H1 (cell line): Measurements from ENCODE around the gene CERCAM. TPM values are rescaled to one million over a fixed set of nuclear protein-coding genes. Genes with fewer than 3 reads are reported as not detected.

Experiments
- ASH2L ChIP-seq: fragments of 200-600, 300-600 bp; sonication (generic); IDR thresholded peaks from one replicate; pipeline ENCODE4 v1.7.1; 2017; ENCODE audit warnings: low read length
- CBX5 ChIP-seq: fragments of 300-800, 300-1000 bp; sonication (generic); IDR thresholded peaks from 2 replicates; pipeline ENCODE4 v1.7.1; 2016; ENCODE audit warnings: antibody characterized with exemption, low read length, low read depth
- POU5F1 ChIP-seq: IDR thresholded peaks from 2 replicates; pipeline ENCODE4 v1.6.1; 2011; ENCODE audit warnings: low read depth, mild to moderate bottlenecking, low read length, moderate library complexity
- RBBP5 ChIP-seq: IDR thresholded peaks from 2 replicates; pipeline ENCODE4 v1.7.1; 2012; ENCODE audit warnings: low read depth, mild to moderate bottlenecking, inconsistent platforms, low read length, moderate library complexity, borderline replicate concordance
- SUZ12 ChIP-seq: fragments of 200-600 bp; sonication (generic); IDR thresholded peaks from 2 replicates; pipeline ENCODE4 v1.6.1; 2012; ENCODE audit warnings: mild to moderate bottlenecking, inconsistent platforms, low read length, moderate library complexity, mixed read lengths
- polyA plus RNA-seq, 7 experiments: library from polyadenylated mRNA; depleted of rRNA in 3 of 7; stranded (reverse) in 5 of 7; unstranded in 2 of 7; fragments of >200 nt in 5 of 7; fragments of 200-250 nt in 2 of 7; gene quantifications; 1 replicate in 5 of 7; 2 replicates in 1 of 7; 4 replicates in 1 of 7; pipeline versions ENCODE4 v1.2.1 to v1.2.3, GENCODE V29; 2011 to 2013; ENCODE audit warnings: missing spikeins in 2 of 7, mixed read lengths in 2 of 7
- total RNA-seq: library from RNA; stranded (reverse); fragmentation: NEBNext Ultra II Directional; extraction: Animal tissue kit (Norgen Biotek cat#: 25700); gene quantifications from 2 replicates; pipeline ENCODE4 v1.2.1, GENCODE V29; 2021
- TF ChIP-seq, protein P1 (sequence below): IDR thresholded peaks from 2 replicates; pipeline ENCODE4 v1.6.1; 2012; ENCODE audit warnings: inconsistent platforms
- TF ChIP-seq, protein P2 (sequence below), 3 experiments: IDR thresholded peaks; 1 replicate in 2 of 3; 2 replicates in 1 of 3; pipeline versions ENCODE4 v1.5.1 to v1.6.1; 2011; ENCODE audit warnings: low read length in 3 of 3, mild to moderate bottlenecking in 3 of 3, inconsistent platforms in 2 of 3, low read depth in 1 of 3, moderate library complexity in 1 of 3; ENCODE audit not compliant: insufficient read depth in 1 of 3; ENCODE audit errors: control extremely low read depth in 1 of 3
- TF ChIP-seq, protein P3 (sequence below): fragments of 300-600 bp; sonication (generic); IDR thresholded peaks from 2 replicates; pipeline ENCODE4 v1.7.1; 2012; ENCODE audit warnings: low read length, moderate library complexity, mild to moderate bottlenecking, inconsistent platforms; ENCODE audit not compliant: insufficient replicate concordance

The CERCAM gene
- total and polyA plus RNA-seq, 2 of the 8 experiments (the other 6 are each of a cell fraction or from before 2014, with no cell fraction given): 3.1 to 5.2 TPM

DNA sequence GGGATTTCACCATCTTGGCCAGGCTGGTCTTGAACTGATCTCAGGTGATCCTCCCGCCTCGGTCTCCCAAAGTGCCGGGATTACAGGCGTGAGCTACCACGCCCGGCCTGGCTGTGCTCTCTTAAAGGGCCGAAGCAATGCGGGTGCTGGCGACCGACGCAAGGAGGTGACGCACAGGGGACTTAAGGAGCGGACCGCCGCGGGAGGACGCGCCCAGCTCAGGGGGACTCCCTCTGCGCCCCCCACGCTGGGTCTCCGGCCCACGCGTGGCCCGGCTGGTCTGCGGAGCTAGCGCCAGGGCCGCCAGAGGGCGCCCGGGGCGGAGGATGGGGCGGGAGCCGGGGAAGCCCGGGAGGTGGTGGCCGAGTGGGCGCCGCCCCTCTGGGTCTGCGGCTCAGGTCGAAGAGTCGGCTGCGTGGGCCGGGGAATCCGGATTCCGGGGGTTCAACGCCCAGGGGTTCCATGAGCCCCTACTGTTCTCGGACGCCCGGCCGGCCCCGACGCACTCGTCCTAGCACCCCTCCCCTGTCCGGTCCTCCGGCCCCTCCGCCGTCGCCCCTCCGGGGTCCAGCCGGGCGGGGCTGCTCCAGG, 502 bp upstream of the CERCAM start (continued):
- TF ChIP-seq ASH2L (peak; percentile 56), CBX5 (no peak), RBBP5 (no peak), POU5F1 (no peak), SUZ12 (peak; percentile 60; the same call in 1 of the 2 replicates)
- TF ChIP-seq, protein P1, sequence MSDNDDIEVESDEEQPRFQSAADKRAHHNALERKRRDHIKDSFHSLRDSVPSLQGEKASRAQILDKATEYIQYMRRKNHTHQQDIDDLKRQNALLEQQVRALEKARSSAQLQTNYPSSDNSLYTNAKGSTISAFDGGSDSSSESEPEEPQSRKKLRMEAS: no peak
- TF ChIP-seq, protein P2, sequence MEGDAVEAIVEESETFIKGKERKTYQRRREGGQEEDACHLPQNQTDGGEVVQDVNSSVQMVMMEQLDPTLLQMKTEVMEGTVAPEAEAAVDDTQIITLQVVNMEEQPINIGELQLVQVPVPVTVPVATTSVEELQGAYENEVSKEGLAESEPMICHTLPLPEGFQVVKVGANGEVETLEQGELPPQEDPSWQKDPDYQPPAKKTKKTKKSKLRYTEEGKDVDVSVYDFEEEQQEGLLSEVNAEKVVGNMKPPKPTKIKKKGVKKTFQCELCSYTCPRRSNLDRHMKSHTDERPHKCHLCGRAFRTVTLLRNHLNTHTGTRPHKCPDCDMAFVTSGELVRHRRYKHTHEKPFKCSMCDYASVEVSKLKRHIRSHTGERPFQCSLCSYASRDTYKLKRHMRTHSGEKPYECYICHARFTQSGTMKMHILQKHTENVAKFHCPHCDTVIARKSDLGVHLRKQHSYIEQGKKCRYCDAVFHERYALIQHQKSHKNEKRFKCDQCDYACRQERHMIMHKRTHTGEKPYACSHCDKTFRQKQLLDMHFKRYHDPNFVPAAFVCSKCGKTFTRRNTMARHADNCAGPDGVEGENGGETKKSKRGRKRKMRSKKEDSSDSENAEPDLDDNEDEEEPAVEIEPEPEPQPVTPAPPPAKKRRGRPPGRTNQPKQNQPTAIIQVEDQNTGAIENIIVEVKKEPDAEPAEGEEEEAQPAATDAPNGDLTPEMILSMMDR (IDR thresholded peaks at IDR 0.05; ENCODE audit: control extremely low read depth in 1 of 3, insufficient read depth in 1 of 3, low read depth in 1 of 3, low read length in 3 of 3): peak in 2 of 3 experiments; percentile 51 to 63; a peak in 3 of 4 replicates
- TF ChIP-seq, protein P3, sequence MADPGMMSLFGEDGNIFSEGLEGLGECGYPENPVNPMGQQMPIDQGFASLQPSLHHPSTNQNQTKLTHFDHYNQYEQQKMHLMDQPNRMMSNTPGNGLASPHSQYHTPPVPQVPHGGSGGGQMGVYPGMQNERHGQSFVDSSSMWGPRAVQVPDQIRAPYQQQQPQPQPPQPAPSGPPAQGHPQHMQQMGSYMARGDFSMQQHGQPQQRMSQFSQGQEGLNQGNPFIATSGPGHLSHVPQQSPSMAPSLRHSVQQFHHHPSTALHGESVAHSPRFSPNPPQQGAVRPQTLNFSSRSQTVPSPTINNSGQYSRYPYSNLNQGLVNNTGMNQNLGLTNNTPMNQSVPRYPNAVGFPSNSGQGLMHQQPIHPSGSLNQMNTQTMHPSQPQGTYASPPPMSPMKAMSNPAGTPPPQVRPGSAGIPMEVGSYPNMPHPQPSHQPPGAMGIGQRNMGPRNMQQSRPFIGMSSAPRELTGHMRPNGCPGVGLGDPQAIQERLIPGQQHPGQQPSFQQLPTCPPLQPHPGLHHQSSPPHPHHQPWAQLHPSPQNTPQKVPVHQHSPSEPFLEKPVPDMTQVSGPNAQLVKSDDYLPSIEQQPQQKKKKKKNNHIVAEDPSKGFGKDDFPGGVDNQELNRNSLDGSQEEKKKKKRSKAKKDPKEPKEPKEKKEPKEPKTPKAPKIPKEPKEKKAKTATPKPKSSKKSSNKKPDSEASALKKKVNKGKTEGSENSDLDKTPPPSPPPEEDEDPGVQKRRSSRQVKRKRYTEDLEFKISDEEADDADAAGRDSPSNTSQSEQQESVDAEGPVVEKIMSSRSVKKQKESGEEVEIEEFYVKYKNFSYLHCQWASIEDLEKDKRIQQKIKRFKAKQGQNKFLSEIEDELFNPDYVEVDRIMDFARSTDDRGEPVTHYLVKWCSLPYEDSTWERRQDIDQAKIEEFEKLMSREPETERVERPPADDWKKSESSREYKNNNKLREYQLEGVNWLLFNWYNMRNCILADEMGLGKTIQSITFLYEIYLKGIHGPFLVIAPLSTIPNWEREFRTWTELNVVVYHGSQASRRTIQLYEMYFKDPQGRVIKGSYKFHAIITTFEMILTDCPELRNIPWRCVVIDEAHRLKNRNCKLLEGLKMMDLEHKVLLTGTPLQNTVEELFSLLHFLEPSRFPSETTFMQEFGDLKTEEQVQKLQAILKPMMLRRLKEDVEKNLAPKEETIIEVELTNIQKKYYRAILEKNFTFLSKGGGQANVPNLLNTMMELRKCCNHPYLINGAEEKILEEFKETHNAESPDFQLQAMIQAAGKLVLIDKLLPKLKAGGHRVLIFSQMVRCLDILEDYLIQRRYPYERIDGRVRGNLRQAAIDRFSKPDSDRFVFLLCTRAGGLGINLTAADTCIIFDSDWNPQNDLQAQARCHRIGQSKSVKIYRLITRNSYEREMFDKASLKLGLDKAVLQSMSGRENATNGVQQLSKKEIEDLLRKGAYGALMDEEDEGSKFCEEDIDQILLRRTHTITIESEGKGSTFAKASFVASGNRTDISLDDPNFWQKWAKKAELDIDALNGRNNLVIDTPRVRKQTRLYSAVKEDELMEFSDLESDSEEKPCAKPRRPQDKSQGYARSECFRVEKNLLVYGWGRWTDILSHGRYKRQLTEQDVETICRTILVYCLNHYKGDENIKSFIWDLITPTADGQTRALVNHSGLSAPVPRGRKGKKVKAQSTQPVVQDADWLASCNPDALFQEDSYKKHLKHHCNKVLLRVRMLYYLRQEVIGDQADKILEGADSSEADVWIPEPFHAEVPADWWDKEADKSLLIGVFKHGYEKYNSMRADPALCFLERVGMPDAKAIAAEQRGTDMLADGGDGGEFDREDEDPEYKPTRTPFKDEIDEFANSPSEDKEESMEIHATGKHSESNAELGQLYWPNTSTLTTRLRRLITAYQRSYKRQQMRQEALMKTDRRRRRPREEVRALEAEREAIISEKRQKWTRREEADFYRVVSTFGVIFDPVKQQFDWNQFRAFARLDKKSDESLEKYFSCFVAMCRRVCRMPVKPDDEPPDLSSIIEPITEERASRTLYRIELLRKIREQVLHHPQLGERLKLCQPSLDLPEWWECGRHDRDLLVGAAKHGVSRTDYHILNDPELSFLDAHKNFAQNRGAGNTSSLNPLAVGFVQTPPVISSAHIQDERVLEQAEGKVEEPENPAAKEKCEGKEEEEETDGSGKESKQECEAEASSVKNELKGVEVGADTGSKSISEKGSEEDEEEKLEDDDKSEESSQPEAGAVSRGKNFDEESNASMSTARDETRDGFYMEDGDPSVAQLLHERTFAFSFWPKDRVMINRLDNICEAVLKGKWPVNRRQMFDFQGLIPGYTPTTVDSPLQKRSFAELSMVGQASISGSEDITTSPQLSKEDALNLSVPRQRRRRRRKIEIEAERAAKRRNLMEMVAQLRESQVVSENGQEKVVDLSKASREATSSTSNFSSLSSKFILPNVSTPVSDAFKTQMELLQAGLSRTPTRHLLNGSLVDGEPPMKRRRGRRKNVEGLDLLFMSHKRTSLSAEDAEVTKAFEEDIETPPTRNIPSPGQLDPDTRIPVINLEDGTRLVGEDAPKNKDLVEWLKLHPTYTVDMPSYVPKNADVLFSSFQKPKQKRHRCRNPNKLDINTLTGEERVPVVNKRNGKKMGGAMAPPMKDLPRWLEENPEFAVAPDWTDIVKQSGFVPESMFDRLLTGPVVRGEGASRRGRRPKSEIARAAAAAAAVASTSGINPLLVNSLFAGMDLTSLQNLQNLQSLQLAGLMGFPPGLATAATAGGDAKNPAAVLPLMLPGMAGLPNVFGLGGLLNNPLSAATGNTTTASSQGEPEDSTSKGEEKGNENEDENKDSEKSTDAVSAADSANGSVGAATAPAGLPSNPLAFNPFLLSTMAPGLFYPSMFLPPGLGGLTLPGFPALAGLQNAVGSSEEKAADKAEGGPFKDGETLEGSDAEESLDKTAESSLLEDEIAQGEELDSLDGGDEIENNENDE: no peak
